ENCODE data around the gene SDHA.
"Not testable (repeated sequence)": the region's sequence is repeated elsewhere in the genome, so short reads cannot be mapped to it uniquely, and the experiment has no call there.

The SDHA gene

GRCh38 chr5:257148-257547 is 39.0 kb downstream of the SDHA start:
- no peaks in the 10 kb centered on the region for H3K9me3 ChIP-seq (ENCODE audit: control insufficient read depth, insufficient read depth, low read depth, low read length)
- H3K4me1 ChIP-seq (ENCODE audit: control insufficient read depth, insufficient read depth, low read length): no peaks in the 10 kb centered on the region
- H3K27ac ChIP-seq (ENCODE audit: extremely low read depth, low read depth, low read length): no peak overlapping the region
- peaks cover 13 to 49% of the 10 kb centered on the region in 2 experiments; a peak in 2 of 3 replicates for H3K36me3 ChIP-seq (ENCODE audit: control insufficient read depth in 2 of 2, insufficient read depth in 1 of 2, low read length in 2 of 2)
- no peak for TF ChIP-seq ZNF626 (tag by site-specific recombination; IDR thresholded peaks at IDR 0.05)
- no peak for TF ChIP-seq MZF1 (tag by site-specific recombination; IDR thresholded peaks at IDR 0.05; ENCODE audit: borderline replicate concordance)
- TF ChIP-seq ZNF292 (tag by site-specific recombination; IDR thresholded peaks at IDR 0.05; ENCODE audit: borderline replicate concordance, low read depth): no peak
- TF ChIP-seq ZSCAN30 (tag by site-specific recombination; IDR thresholded peaks at IDR 0.05): no peak
- no peak for TF ChIP-seq ZNF37A (tag by site-specific recombination; IDR thresholded peaks at IDR 0.05)
- TF ChIP-seq ZBTB11 (tag by site-specific recombination; conservative IDR thresholded peaks at IDR 0.05; ENCODE audit: low read depth): no peak
- no peak for TF ChIP-seq TSHZ1 (tag by site-specific recombination; IDR thresholded peaks at IDR 0.05; ENCODE audit: borderline replicate concordance)
- no peak for TF ChIP-seq ZNF138 (tag by site-specific recombination; IDR thresholded peaks at IDR 0.05; ENCODE audit: borderline replicate concordance)
- TF ChIP-seq, protein P1, sequence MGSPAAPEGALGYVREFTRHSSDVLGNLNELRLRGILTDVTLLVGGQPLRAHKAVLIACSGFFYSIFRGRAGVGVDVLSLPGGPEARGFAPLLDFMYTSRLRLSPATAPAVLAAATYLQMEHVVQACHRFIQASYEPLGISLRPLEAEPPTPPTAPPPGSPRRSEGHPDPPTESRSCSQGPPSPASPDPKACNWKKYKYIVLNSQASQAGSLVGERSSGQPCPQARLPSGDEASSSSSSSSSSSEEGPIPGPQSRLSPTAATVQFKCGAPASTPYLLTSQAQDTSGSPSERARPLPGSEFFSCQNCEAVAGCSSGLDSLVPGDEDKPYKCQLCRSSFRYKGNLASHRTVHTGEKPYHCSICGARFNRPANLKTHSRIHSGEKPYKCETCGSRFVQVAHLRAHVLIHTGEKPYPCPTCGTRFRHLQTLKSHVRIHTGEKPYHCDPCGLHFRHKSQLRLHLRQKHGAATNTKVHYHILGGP (tag by site-specific recombination; IDR thresholded peaks at IDR 0.05): no peak
- TF ChIP-seq ZBTB7A (tag by site-specific recombination; IDR thresholded peaks at IDR 0.05; ENCODE audit: low read depth): no peak
- no peak for TF ChIP-seq ZNF146 (tag by site-specific recombination; IDR thresholded peaks at IDR 0.05)
- TF ChIP-seq ZNF658 (tag by site-specific recombination; IDR thresholded peaks at IDR 0.05): no peak
- no peak for TF ChIP-seq ZFHX2 (tag by site-specific recombination; conservative IDR thresholded peaks at IDR 0.05)
- no peak for TF ChIP-seq ZNF585B (tag by site-specific recombination; IDR thresholded peaks at IDR 0.05)
- TF ChIP-seq ZNF623 (tag by site-specific recombination; IDR thresholded peaks at IDR 0.05): no peak
- no peak for TF ChIP-seq KLF8 (tag by site-specific recombination; IDR thresholded peaks at IDR 0.05)
- TF ChIP-seq ZBTB26 (tag by site-specific recombination; optimal IDR thresholded peaks at IDR 0.05): no peak
- no peak for TF ChIP-seq ZNF132 (tag by site-specific recombination; IDR thresholded peaks at IDR 0.05; ENCODE audit: borderline replicate concordance)
- ChIA-PET CTCF (no interaction called here), POLR2A (no interaction called here)
- no peak overlapping the region for H3K4me3 ChIP-seq (ENCODE audit: low read depth, low read length)

DNA sequence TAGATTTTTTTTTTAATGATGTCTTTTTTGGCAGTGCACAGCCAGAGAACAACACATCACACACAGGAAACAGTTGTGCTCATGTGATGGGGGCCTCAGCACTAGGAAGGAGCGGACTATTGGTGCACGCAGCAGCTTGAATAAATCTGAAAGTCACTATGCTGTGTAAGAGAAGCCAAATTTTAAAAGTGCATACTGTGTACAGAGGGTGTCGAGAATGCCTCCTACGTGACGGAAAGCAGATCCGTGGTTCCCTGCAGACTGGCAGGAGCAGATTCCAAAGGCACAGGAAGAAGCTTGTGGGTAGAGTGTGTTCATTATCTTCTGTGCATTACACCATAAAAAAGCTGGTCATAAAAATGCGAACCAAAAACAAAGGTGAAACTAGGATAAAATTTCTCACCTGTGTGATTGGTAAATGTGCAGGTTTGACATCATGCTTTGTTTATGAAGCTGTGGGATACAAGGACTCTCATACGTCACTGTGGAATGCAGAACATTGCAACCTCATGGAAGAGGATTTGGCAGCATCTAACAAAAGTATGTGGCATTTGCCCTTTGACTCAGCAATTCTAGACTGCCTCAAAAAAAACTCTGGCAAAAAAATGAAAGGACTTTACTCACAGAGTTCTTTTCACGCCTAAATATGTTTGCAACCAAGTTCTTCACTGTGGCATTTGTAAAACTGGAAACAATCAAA is 45.3 kb downstream of the SDHA start:
- POLR2A ChIA-PET; H3K4me3 ChIP-seq (ENCODE audit: low read depth, low read length); H3K9me3 ChIP-seq (ENCODE audit: control insufficient read depth, insufficient read depth, low read depth, low read length); H3K4me1 ChIP-seq (ENCODE audit: control insufficient read depth, insufficient read depth, low read length); H3K27ac ChIP-seq (ENCODE audit: extremely low read depth, low read depth, low read length); CTCF ChIA-PET: not testable (repeated sequence)
- peaks cover 9 to 19% of the 10 kb centered on the region in 2 experiments for H3K36me3 ChIP-seq (ENCODE audit: control insufficient read depth in 2 of 2, insufficient read depth in 1 of 2, low read length in 2 of 2)
